NCI-H69 (cell line): ENCODE data around the gene SSB.
"Not testable (repeated sequence)": the region's sequence is repeated elsewhere in the genome, so short reads cannot be mapped to it uniquely, and the experiment has no call there.

Experiments
- DNase-seq: peaks from one replicate; lab custom pipeline; 2025; lab: John Stamatoyannopoulos, UW

The SSB gene

GRCh38 chr2:169838743-169839489, 40.2 kb downstream of the SSB start:
- no peak for DNase-seq

GRCh38 chr2:169839954-169840746, 41.5 kb downstream of the SSB start:
- DNase-seq, result no peak

GRCh38 chr2:169840747-169841142, 42.1 kb downstream of the SSB start:
- DNase-seq, result no peak

- not testable (repeated sequence) for DNase-seq
These were observed 43.0 kb downstream of the SSB start for GRCh38 chr2:169841625-169842024.

GRCh38 chr2:169845016-169845415, 46.3 kb downstream of the SSB start:
- no peak for DNase-seq

GRCh38 chr2:169848959-169849693, 50.5 kb downstream of the SSB start:
- peak; percentile 4 for DNase-seq

- no peak for DNase-seq
These were observed 51.0 kb downstream of the SSB start for GRCh38 chr2:169849710-169850109.

GRCh38 chr2:169853041-169853668, 54.5 kb downstream of the SSB start:
- no peak for DNase-seq

- DNase-seq, result not testable (repeated sequence)
These were observed 56.9 kb downstream of the SSB start for GRCh38 chr2:169855281-169856258.

- DNase-seq, result no peak
These were observed 60.8 kb downstream of the SSB start for GRCh38 chr2:169859423-169859822.

- DNase-seq, result no peak
These were observed 61.5 kb downstream of the SSB start for GRCh38 chr2:169860149-169860548.
